K562 (cell line): ENCODE results near the gene SLMAP. TPM values are rescaled to one million over a fixed set of nuclear protein-coding genes. Genes with fewer than 3 reads are reported as not detected.
A peak's percentile ranks its signal among the peaks of the same experiment; 100 is the strongest.

Experiments used
- ATAC-seq: fragments of 200-7000 bp; cut with Tn5 transposase; 3 replicates; pipeline ENCODE4 v1.9.1; 2020; ENCODE audit warnings: moderate library complexity
- BruUV-seq: library from RNA; stranded (reverse); fragments of 400-500 nt; replicated peaks from 2 replicates; lab custom pipeline; 2021; lab: Mats Ljungman, UMichigan
- CTCF ChIA-PET: fragments of 300-600 bp; formaldehyde crosslinking; extraction: SDS; loops from one replicate; lab custom pipeline; 2021; ENCODE audit warnings: low intra/inter-chr PET ratio; lab: Yijun Ruan, JAX
- POLR2A ChIA-PET: fragments of 300-600, 350-650 bp; sonication (Branson Sonifier 250); formaldehyde crosslinking; extraction: SDS; loops from one replicate; lab custom pipeline; 2021; ENCODE audit warnings: antibody characterized with exemption, inconsistent platforms; lab: Yijun Ruan, JAX
- DNase-seq, 4 experiments: peaks; one replicate each; pipeline versions ENCODE4 v3.0.0 to v3.0.0-alpha.2; 2011 to 2018; ENCODE audit warnings: low spot score in 3 of 4, mixed read lengths in 3 of 4; ENCODE audit errors: extremely low read depth in 1 of 4
- FAIRE-seq: peaks from 2 replicates; lab custom pipeline; 2011; peaks lifted over from hg19 to GRCh38; lab: Jason Lieb, UNC
- H2AFZ ChIP-seq: 2 replicates; pipeline ENCODE4 v1.6.0; 2011; ENCODE audit warnings: low read depth, low read length, control low read depth, inconsistent platforms
- H3K27ac ChIP-seq: fragments of 200-600 bp; 3 replicates; pipeline ENCODE4 v1.8.0; 2011; ENCODE audit warnings: low read depth, mild to moderate bottlenecking, control low read depth, inconsistent platforms, low read length, moderate library complexity, mixed read lengths; ENCODE audit errors: extremely low read depth
- H3K27me3 ChIP-seq, 2 experiments: fragments of 300-600 bp in 1 of 2; 2 replicates in 1 of 2; 3 replicates in 1 of 2; pipeline versions ENCODE4 v1.6.0 to v1.8.0; 2011; ENCODE audit warnings: inconsistent platforms in 2 of 2, low read length in 2 of 2, mild to moderate bottlenecking in 1 of 2, mixed read lengths in 1 of 2, moderate library complexity in 1 of 2; ENCODE audit not compliant: control insufficient read depth in 2 of 2, insufficient read depth in 2 of 2
- H3K36me3 ChIP-seq: fragments of 300-600 bp; 3 replicates; pipeline ENCODE4 v1.8.0; 2011; ENCODE audit warnings: mild to moderate bottlenecking, low read length, inconsistent platforms; ENCODE audit not compliant: control insufficient read depth, insufficient read depth
- H3K4me1 ChIP-seq, 2 experiments: fragments of 200-600 bp in 1 of 2; replicated peaks in 1 of 2; 2 replicates in 1 of 2; 3 replicates in 1 of 2; pipeline versions ENCODE4 v1.5.1 to v1.8.0; 2011; ENCODE audit warnings: inconsistent platforms in 2 of 2, low read length in 2 of 2, mild to moderate bottlenecking in 1 of 2, mixed read lengths in 1 of 2, moderate library complexity in 1 of 2; ENCODE audit not compliant: control insufficient read depth in 2 of 2, insufficient read depth in 2 of 2
- H3K4me2 ChIP-seq: 2 replicates; pipeline ENCODE4 v1.6.1; 2011; ENCODE audit warnings: low read length, control low read depth, inconsistent platforms, mixed read lengths; ENCODE audit not compliant: insufficient read depth
- H3K4me3 ChIP-seq: fragments of 200-600 bp; sonication (generic), shearing (Covaris generic); 2 replicates; pipeline ENCODE4 v1.5.1; 2016; ENCODE audit warnings: control low read depth, inconsistent platforms
- H3K79me2 ChIP-seq: fragments of 200-600 bp; 3 replicates; pipeline ENCODE4 v1.8.0; 2011; ENCODE audit warnings: low read length, inconsistent platforms; ENCODE audit not compliant: control insufficient read depth, insufficient read depth
- H3K9ac ChIP-seq, 2 experiments: 2 replicates each; pipeline versions ENCODE4 v1.6.0 to v1.6.1; 2011; ENCODE audit warnings: low read depth in 2 of 2, low read length in 2 of 2, control low read depth in 1 of 2, inconsistent platforms in 1 of 2, mild to moderate bottlenecking in 1 of 2, mixed read lengths in 1 of 2; ENCODE audit not compliant: insufficient read depth in 1 of 2
- H3K9me1 ChIP-seq: one replicate; pipeline ENCODE4 v1.6.0; 2011; ENCODE audit warnings: inconsistent platforms, mild to moderate bottlenecking, low read length, moderate library complexity; ENCODE audit not compliant: control insufficient read depth, insufficient read depth
- H3K9me3 ChIP-seq: replicated peaks from 2 replicates; pipeline ENCODE4 v1.5.1; 2011; ENCODE audit warnings: low read depth, low read length, inconsistent platforms; ENCODE audit not compliant: control insufficient read depth, insufficient read depth
- H4K20me1 ChIP-seq: replicated peaks from 2 replicates; pipeline ENCODE4 v1.6.1; 2011; ENCODE audit warnings: low read length, inconsistent platforms, mixed read lengths; ENCODE audit not compliant: control insufficient read depth, insufficient read depth
- GTF2F1 ChIP-seq: IDR thresholded peaks from 2 replicates; pipeline ENCODE4 v1.6.1; 2011; ENCODE audit warnings: low read depth, low read length, improper control_type of control experiment
- HLTF ChIP-seq: fragments of 450-650 bp; IDR thresholded peaks from 2 replicates; pipeline ENCODE4 v1.6.1; 2016
- MAFF ChIP-seq: IDR thresholded peaks from 2 replicates; pipeline ENCODE4 v1.6.1; 2012; ENCODE audit warnings: low read length, improper control_type of control experiment
- POLR2A ChIP-seq: fragments of 450-650 bp; conservative IDR thresholded peaks from 2 replicates; pipeline ENCODE4 v1.6.1; 2016
- UBTF ChIP-seq, 2 experiments: IDR thresholded peaks; 2 replicates each; pipeline ENCODE4 v1.6.1; 2012; ENCODE audit warnings: improper control_type of control experiment in 2 of 2, low read depth in 2 of 2, low read length in 2 of 2, borderline replicate concordance in 1 of 2
- ZBTB1 ChIP-seq: sonication (generic); formaldehyde crosslinking; IDR thresholded peaks from 2 replicates; pipeline ENCODE4 v1.8.1; 2023; ENCODE audit warnings: missing genetic modification reagents, low read depth, mild to moderate bottlenecking, borderline replicate concordance
- ZBTB8A ChIP-seq: fragments of 450-650 bp; IDR thresholded peaks from 2 replicates; pipeline ENCODE4 v1.6.1; 2018; ENCODE audit warnings: mild to moderate bottlenecking, moderate library complexity; ENCODE audit not compliant: partially characterized antibody
- ZNF282 ChIP-seq: sonication (generic); formaldehyde crosslinking; IDR thresholded peaks from 2 replicates; pipeline ENCODE4 v1.8.1; 2023; ENCODE audit warnings: missing genetic modification reagents
- whole genome bisulfite sequencing: fragments of 100-300 bp; shearing (Covaris generic); methylation state at CpG from one replicate; pipeline ENCODE4 v1.1.6; 2016; ENCODE audit warnings: low coverage, mixed read lengths; ENCODE audit not compliant: insufficient coverage; ENCODE audit errors: missing lambda C conversion rate; 5-methylcytosine and 5-hydroxymethylcytosine counted together
- in situ Hi-C: fragments of 300-500 bp; cut with MboI; formaldehyde crosslinking; loops from 4 replicates; pipeline ENCODE4 v1.15.0; 2018; ENCODE audit warnings: inconsistent platforms, mixed read lengths
- intact Hi-C: fragments of 100-400 bp; cut with micrococcal nuclease; formaldehyde crosslinking; loops from 2 replicates; pipeline ENCODE4 v1.14.2; 2022
- polyA plus RNA-seq, 8 experiments: library from polyadenylated mRNA; depleted of rRNA in 4 of 8; stranded (reverse) in 5 of 8; unstranded in 3 of 8; fragments of >200 nt; fragmentation: Nextera tagmentation in 2 of 8; fragmentation: Illumina TruSeq in 1 of 8; extraction: Ambion mirVana in 2 of 8; extraction: Trizol in 1 of 8; gene quantifications; 2 replicates each; pipeline versions ENCODE4 v1.2.1 to v1.2.3, GENCODE V29; 2011 to 2014; ENCODE audit warnings: inconsistent platforms in 1 of 8, missing spikeins in 1 of 8
- total RNA-seq, 7 experiments: library from RNA; depleted of rRNA in 6 of 7; stranded (reverse); fragments of >200 nt in 6 of 7; fragmentation: Illumina TruSeq in 2 of 7; extraction: Trizol in 2 of 7; gene quantifications; 2 replicates each; pipeline versions ENCODE4 v1.2.1 to v1.2.3, GENCODE V29; 2011 to 2021; ENCODE audit warnings: low replicate concordance in 1 of 7
- TF ChIP-seq, protein P1 (sequence below): fragments of 450-650 bp; IDR thresholded peaks from 2 replicates; pipeline ENCODE4 v1.7.1; 2018; ENCODE audit warnings: mild to moderate bottlenecking, low read depth; ENCODE audit not compliant: partially characterized antibody
- TF ChIP-seq, protein P2 (sequence below), 3 experiments: fragments of 200-800 bp in 1 of 3; sonication (Bioruptor generic) in 1 of 3; sonication (generic) in 1 of 3; formaldehyde crosslinking in 1 of 3; IDR thresholded peaks; 2 replicates each; pipeline versions ENCODE4 v1.6.1 to v1.8.0; 2016 to 2022; ENCODE audit warnings: mild to moderate bottlenecking in 2 of 3, missing compliant biosample characterization in 2 of 3, missing genetic modification characterization in 2 of 3, missing genetic modification reagents in 1 of 3
- TF ChIP-seq, protein P3 (sequence below), 2 experiments: IDR thresholded peaks; 2 replicates each; pipeline ENCODE4 v1.6.1; 2011; ENCODE audit warnings: borderline replicate concordance in 1 of 2, control low read depth in 1 of 2, low read depth in 1 of 2, low read length in 1 of 2, mild to moderate bottlenecking in 1 of 2, mixed read lengths in 1 of 2, moderate library complexity in 1 of 2; ENCODE audit not compliant: insufficient read depth in 1 of 2, insufficient read length in 1 of 2, poor library complexity in 1 of 2, severe bottlenecking in 1 of 2; ENCODE audit errors: extremely low read depth in 1 of 2

Gene SLMAP
- total and polyA plus RNA-seq, 9 of the 15 experiments (the other 6 are each of a cell fraction or from before 2014, with no cell fraction given): 12.1 to 50.7 (median 28.3) TPM

GRCh38 chr3:57756528-57757401 lies 656 bp downstream of the SLMAP start:
- Histone ChIP-seq H4K20me1 (peaks cover 8% of the 10 kb centered on the region), H3K79me2 (peaks cover 53% of the 10 kb centered on the region), H3K9ac (peak overlapping the region; percentile 79 to 99), H3K27ac (peak overlapping the region; percentile 96), H2AFZ (peak overlapping the region; percentile 97), H3K9me1 (no peaks in the 10 kb centered on the region), H3K4me1 (peaks cover 0 to 18% of the 10 kb centered on the region in 2 experiments; a peak in 3 of 5 replicates), H3K9me3 (no peaks in the 10 kb centered on the region), H3K36me3 (peaks cover 28% of the 10 kb centered on the region), H3K27me3 (no peaks in the 10 kb centered on the region), H3K4me2 (peak overlapping the region; percentile 88), H3K4me3 (peak overlapping the region; percentile 71)
- ATAC-seq: peak; percentile 59
- WGBS: 1% methylated on average over 50 of the region's 84 CpGs
- DNase-seq: peak; percentile 35 to 58 (median 56)
- in situ Hi-C loops: no loop called here
- no TSS peak for BruUV-seq
- ChIA-PET POLR2A (interaction anchor here (0.6 to 2.5 kb wide), 9 partner anchors 8 to 201 kb away, joined by 3 to 7 read pairs (median 4); partner anchors contain the start of gene ARF4), CTCF (no interaction called here)
- FAIRE-seq: peak; percentile 73
- intact Hi-C loops: loop anchor here (2.0 to 5.0 kb wide), 3 partner anchors 36 to 68 kb away; partner anchors contain the start of gene DENND6A
- TF ChIP-seq, protein P1, sequence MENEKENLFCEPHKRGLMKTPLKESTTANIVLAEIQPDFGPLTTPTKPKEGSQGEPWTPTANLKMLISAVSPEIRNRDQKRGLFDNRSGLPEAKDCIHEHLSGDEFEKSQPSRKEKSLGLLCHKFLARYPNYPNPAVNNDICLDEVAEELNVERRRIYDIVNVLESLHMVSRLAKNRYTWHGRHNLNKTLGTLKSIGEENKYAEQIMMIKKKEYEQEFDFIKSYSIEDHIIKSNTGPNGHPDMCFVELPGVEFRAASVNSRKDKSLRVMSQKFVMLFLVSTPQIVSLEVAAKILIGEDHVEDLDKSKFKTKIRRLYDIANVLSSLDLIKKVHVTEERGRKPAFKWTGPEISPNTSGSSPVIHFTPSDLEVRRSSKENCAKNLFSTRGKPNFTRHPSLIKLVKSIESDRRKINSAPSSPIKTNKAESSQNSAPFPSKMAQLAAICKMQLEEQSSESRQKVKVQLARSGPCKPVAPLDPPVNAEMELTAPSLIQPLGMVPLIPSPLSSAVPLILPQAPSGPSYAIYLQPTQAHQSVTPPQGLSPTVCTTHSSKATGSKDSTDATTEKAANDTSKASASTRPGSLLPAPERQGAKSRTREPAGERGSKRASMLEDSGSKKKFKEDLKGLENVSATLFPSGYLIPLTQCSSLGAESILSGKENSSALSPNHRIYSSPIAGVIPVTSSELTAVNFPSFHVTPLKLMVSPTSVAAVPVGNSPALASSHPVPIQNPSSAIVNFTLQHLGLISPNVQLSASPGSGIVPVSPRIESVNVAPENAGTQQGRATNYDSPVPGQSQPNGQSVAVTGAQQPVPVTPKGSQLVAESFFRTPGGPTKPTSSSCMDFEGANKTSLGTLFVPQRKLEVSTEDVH: no peak
- TF ChIP-seq HLTF (no peak), UBTF (IDR thresholded peaks at IDR 0.05; ENCODE audit: borderline replicate concordance in 1 of 2, low read depth in 2 of 2, low read length in 2 of 2) (peak in 1 of 2 experiments; percentile 39; a peak in 1 of 4 replicates), ZNF282 (CRISPR knock-in tag) (0 out of 2 replicates have a peak, but pooled peaks have one; percentile 23), POLR2A (0 out of 2 replicates have a peak, but pooled peaks have one; percentile 33), GTF2F1 (no peak), MAFF (no peak), ZBTB1 (0 out of 2 replicates have a peak, but pooled peaks have one; percentile 31), ZBTB8A (no peak)
- TF ChIP-seq, protein P2, sequence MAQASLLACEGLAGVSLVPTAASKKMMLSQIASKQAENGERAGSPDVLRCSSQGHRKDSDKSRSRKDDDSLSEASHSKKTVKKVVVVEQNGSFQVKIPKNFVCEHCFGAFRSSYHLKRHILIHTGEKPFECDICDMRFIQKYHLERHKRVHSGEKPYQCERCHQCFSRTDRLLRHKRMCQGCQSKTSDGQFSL (CRISPR knock-in tag; IDR thresholded peaks at IDR 0.05): no peak
- TF ChIP-seq, protein P2 (tag; IDR thresholded peaks at IDR 0.05): no peak
- TF ChIP-seq, protein P3, sequence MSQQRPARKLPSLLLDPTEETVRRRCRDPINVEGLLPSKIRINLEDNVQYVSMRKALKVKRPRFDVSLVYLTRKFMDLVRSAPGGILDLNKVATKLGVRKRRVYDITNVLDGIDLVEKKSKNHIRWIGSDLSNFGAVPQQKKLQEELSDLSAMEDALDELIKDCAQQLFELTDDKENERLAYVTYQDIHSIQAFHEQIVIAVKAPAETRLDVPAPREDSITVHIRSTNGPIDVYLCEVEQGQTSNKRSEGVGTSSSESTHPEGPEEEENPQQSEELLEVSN (IDR thresholded peaks at IDR 0.05; ENCODE audit: borderline replicate concordance in 1 of 2, extremely low read depth in 1 of 2, insufficient read depth in 1 of 2, insufficient read length in 1 of 2, low read depth in 1 of 2, low read length in 1 of 2, poor library complexity in 1 of 2, severe bottlenecking in 1 of 2): peak in 1 of 2 experiments; percentile 42
